Liver (tissue), 9 donors: ENCODE results near the gene SPEN. TPM values are rescaled to one million over a fixed set of nuclear protein-coding genes. Genes with fewer than 3 reads are reported as not detected.

Experiments used
- DNase-seq: peaks from one replicate; pipeline ENCODE4 v3.0.0-alpha.2; 2017; ENCODE audit warnings: low spot score
- H3K27ac ChIP-seq, 2 donors: one replicate each; pipeline ENCODE4 v1.7.0; 2013; ENCODE audit warnings: inconsistent platforms in 2 of 2, low read length in 2 of 2, control low read depth in 1 of 2, low read depth in 1 of 2, mild to moderate bottlenecking in 1 of 2
- H3K27me3 ChIP-seq, 4 donors: one replicate each; pipeline versions ENCODE4 v1.6.1 to v1.7.0; 2013; ENCODE audit warnings: low read length in 3 of 4, inconsistent platforms in 1 of 4, mild to moderate bottlenecking in 1 of 4, moderate library complexity in 1 of 4; ENCODE audit not compliant: control insufficient read depth in 4 of 4, insufficient read depth in 4 of 4
- H3K36me3 ChIP-seq, 4 donors: one replicate each; pipeline versions ENCODE4 v1.6.1 to v1.7.0; 2013; ENCODE audit warnings: low read length in 3 of 4, mild to moderate bottlenecking in 3 of 4, low read depth in 1 of 4, moderate library complexity in 1 of 4; ENCODE audit not compliant: control insufficient read depth in 4 of 4, insufficient read depth in 3 of 4
- H3K4me1 ChIP-seq, 4 donors: one replicate each; pipeline versions ENCODE4 v1.6.1 to v1.7.0; 2013; ENCODE audit warnings: low read length in 3 of 4, mild to moderate bottlenecking in 3 of 4, moderate library complexity in 1 of 4; ENCODE audit not compliant: control insufficient read depth in 4 of 4, insufficient read depth in 4 of 4
- H3K4me3 ChIP-seq, 3 donors: one replicate each; pipeline versions ENCODE4 v1.6.1 to v1.7.0; 2013; ENCODE audit warnings: low read length in 3 of 3, control low read depth in 1 of 3, low read depth in 1 of 3, mild to moderate bottlenecking in 1 of 3
- H3K9ac ChIP-seq, 2 donors: one replicate each; pipeline ENCODE4 v1.7.0; 2013; ENCODE audit warnings: low read length in 2 of 2, mild to moderate bottlenecking in 2 of 2, moderate library complexity in 2 of 2, control low read depth in 1 of 2, low read depth in 1 of 2
- H3K9me3 ChIP-seq, 4 donors: one replicate each; pipeline versions ENCODE4 v1.6.1 to v1.7.0; 2013; ENCODE audit warnings: low read length in 3 of 4; ENCODE audit not compliant: control insufficient read depth in 4 of 4
- ATF3 ChIP-seq: IDR thresholded peaks from 2 replicates; pipeline ENCODE4 v1.6.1; 2016; ENCODE audit warnings: antibody characterized with exemption
- EGR1 ChIP-seq, 2 donors: IDR thresholded peaks; 2 replicates each; pipeline ENCODE4 v1.6.1; 2016 to 2018; ENCODE audit warnings: antibody characterized with exemption in 2 of 2, low read depth in 2 of 2
- FOXA1 ChIP-seq: IDR thresholded peaks from 2 replicates; pipeline ENCODE4 v1.6.1; 2016; ENCODE audit warnings: antibody characterized with exemption
- FOXA2 ChIP-seq: IDR thresholded peaks from 2 replicates; pipeline ENCODE4 v1.6.1; 2016; ENCODE audit warnings: antibody characterized with exemption
- HNF4A ChIP-seq, 2 donors: conservative IDR thresholded peaks; 2 replicates each; pipeline ENCODE4 v1.6.1; 2016; ENCODE audit warnings: antibody characterized with exemption in 2 of 2, mild to moderate bottlenecking in 2 of 2
- MAX ChIP-seq: IDR thresholded peaks from 2 replicates; pipeline ENCODE4 v1.6.1; 2016; ENCODE audit warnings: antibody characterized with exemption
- RAD21 ChIP-seq, 2 donors: IDR thresholded peaks; 2 replicates each; pipeline ENCODE4 v1.6.1; 2016; ENCODE audit warnings: antibody characterized with exemption in 2 of 2, mild to moderate bottlenecking in 2 of 2
- RXRA ChIP-seq, 2 donors: IDR thresholded peaks; 2 replicates each; pipeline ENCODE4 v1.6.1; 2017 to 2018; ENCODE audit warnings: antibody characterized with exemption in 2 of 2, mild to moderate bottlenecking in 1 of 2
- SP1 ChIP-seq: IDR thresholded peaks from 2 replicates; pipeline ENCODE4 v1.6.1; 2018; ENCODE audit warnings: antibody characterized with exemption, mild to moderate bottlenecking
- ZBTB33 ChIP-seq: IDR thresholded peaks from 2 replicates; pipeline ENCODE4 v1.6.1; 2016; ENCODE audit warnings: antibody characterized with exemption
- WGBS: extraction: QIAGEN DNeasy Blood & Tissue Kit; methylation state at CpG from one replicate; pipeline ENCODE4 v1.1.7; 2013; 5-methylcytosine and 5-hydroxymethylcytosine counted together
- polyA plus RNA-seq, 2 donors: library from polyadenylated mRNA; stranded (reverse) in 1 of 2; unstranded in 1 of 2; fragments of 200-250 nt in 1 of 2; fragments of >200 nt in 1 of 2; fragmentation: Nextera tagmentation in 1 of 2; extraction: Ambion mirVana in 1 of 2; gene quantifications; one replicate each; pipeline versions ENCODE4 v1.2.1 to v1.2.3, GENCODE V29; 2013 to 2015
- total RNA-seq, 2 donors: library from RNA; depleted of rRNA; stranded (reverse); fragments of >200 nt; gene quantifications; one replicate each; pipeline ENCODE4 v1.2.3, GENCODE V29; 2014
- donor health status: healthy.
- donor health status: healthy.
- donor health status: healthy.
- donor health status: healthy.
- donor health status: healthy.

The SPEN gene
- total and polyA plus RNA-seq, 4 donors, result 7.4 to 29.4 (median 15.2) TPM

- no peak for DNase-seq
- H3K27ac ChIP-seq, result no peak overlapping the region
Measured at GRCh38 chr1:15942661-15943327, 95.3 kb downstream of the SPEN start.

GRCh38 chr1:15943328-15943991 is 96.0 kb downstream of the SPEN start:
- no peak for DNase-seq
- no peak overlapping the region for H3K27ac ChIP-seq

More at GRCh38 chr1:15942661-15943327, 95.3 kb downstream of the SPEN start:
- peaks cover 0 to 14% (median 6%) of the 10 kb centered on the region in 4 donors for H3K4me1 ChIP-seq
- peaks cover 21 to 78% (median 35%) of the 10 kb centered on the region in 4 donors for H3K36me3 ChIP-seq
- no peak overlapping the region for H3K9ac ChIP-seq
- H3K9me3 ChIP-seq, result no peaks in the 10 kb centered on the region
- TF ChIP-seq ATF3 (no peak), FOXA1 (no peak), RAD21 (IDR thresholded peaks at IDR 0.05) (no peak), ZBTB33 (no peak), RXRA (IDR thresholded peaks at IDR 0.05) (no peak), HNF4A (conservative IDR thresholded peaks at IDR 0.05) (no peak)
- no peak overlapping the region for H3K4me3 ChIP-seq
- no peaks in the 10 kb centered on the region for H3K27me3 ChIP-seq
- 86% methylated on average over 18 of the region's 18 CpGs for WGBS

GRCh38 chr1:15943992-15944307 is 96.4 kb downstream of the SPEN start:
- no peak for DNase-seq
- H3K27me3 ChIP-seq, result no peaks in the 10 kb centered on the region
- H3K36me3 ChIP-seq, result peaks cover 20 to 72% (median 30%) of the 10 kb centered on the region in 4 donors
- H3K4me1 ChIP-seq, result peaks cover 0 to 8% (median 4%) of the 10 kb centered on the region in 4 donors
- H3K27ac ChIP-seq, result no peak overlapping the region
- H3K9me3 ChIP-seq, result no peaks in the 10 kb centered on the region
- H3K4me3 ChIP-seq, result no peak overlapping the region
- 96% methylated on average over 22 of the region's 22 CpGs for WGBS
- TF ChIP-seq EGR1 (IDR thresholded peaks at IDR 0.05; ENCODE audit: low read depth in 2 of 2) (no peak), ZBTB33 (no peak), FOXA2 (no peak), MAX (no peak), RXRA (IDR thresholded peaks at IDR 0.05) (no peak), SP1 (no peak)
- no peak overlapping the region for H3K9ac ChIP-seq

More at GRCh38 chr1:15943328-15943991, 96.0 kb downstream of the SPEN start:
- WGBS, result 97% methylated on average over 33 of the region's 33 CpGs
- Histone ChIP-seq H3K9me3 (no peaks in the 10 kb centered on the region), H3K4me1 (peaks cover 0 to 13% (median 6%) of the 10 kb centered on the region in 4 donors), H3K27me3 (no peaks in the 10 kb centered on the region), H3K9ac (no peak overlapping the region), H3K4me3 (no peak overlapping the region), H3K36me3 (peaks cover 20 to 77% (median 32%) of the 10 kb centered on the region in 4 donors)
- TF ChIP-seq ZBTB33 (no peak), RXRA (IDR thresholded peaks at IDR 0.05) (no peak), EGR1 (IDR thresholded peaks at IDR 0.05; ENCODE audit: low read depth in 2 of 2) (no peak)
